ENCODE results near the gene KDM1B. TPM values are rescaled to one million over a fixed set of nuclear protein-coding genes. Genes with fewer than 3 reads are reported as not detected.

KDM1B gene
- total and polyA plus RNA-seq, 2 donors from 2014 or later: 3.9 to 20.5 TPM

- no peak overlapping the region for H3K27ac ChIP-seq (ENCODE audit: low read depth in 2 of 2, low read length in 2 of 2)
- no peaks in the 10 kb centered on the region for H3K27me3 ChIP-seq (ENCODE audit: control insufficient read depth, insufficient read depth, low read length)
- no peak overlapping the region for H3K4me3 ChIP-seq (ENCODE audit: low read length in 3 of 3)
- intact Hi-C loops (cut with DNase I): no loop called here
- H3K9me3 ChIP-seq (ENCODE audit: control insufficient read depth in 2 of 3, insufficient read depth in 1 of 3, low read length in 3 of 3): no peaks in the 10 kb centered on the region
- FAIRE-seq (no peak), DNase-seq (no peak)
- no peak for TF ChIP-seq CTCF (IDR thresholded peaks at IDR 0.05; ENCODE audit: borderline replicate concordance, extremely low read depth, insufficient read depth)
- H3K36me3 ChIP-seq (ENCODE audit: control insufficient read depth in 2 of 3, insufficient read depth in 3 of 3, low read length in 3 of 3): peaks cover 3 to 23% (median 7%) of the 10 kb centered on the region in 3 donors
- no peaks in the 10 kb centered on the region for H3K4me1 ChIP-seq (ENCODE audit: control insufficient read depth in 2 of 3, insufficient read depth in 2 of 3, low read depth in 1 of 3, low read length in 3 of 3)
- no peak overlapping the region for H3K9ac ChIP-seq (ENCODE audit: low read length in 3 of 3)
Measured at GRCh38 chr6:18254793-18255192, 99.6 kb downstream of the KDM1B start.

GRCh38 chr6:18259675-18260447 is 104.6 kb downstream of the KDM1B start:
- Histone ChIP-seq H3K9ac (ENCODE audit: low read length in 3 of 3) (no peak overlapping the region), H3K9me3 (ENCODE audit: control insufficient read depth in 2 of 3, insufficient read depth in 1 of 3, low read length in 3 of 3) (no peaks in the 10 kb centered on the region), H3K4me3 (ENCODE audit: low read length in 3 of 3) (no peak overlapping the region), H3K27me3 (ENCODE audit: control insufficient read depth, insufficient read depth, low read length) (no peaks in the 10 kb centered on the region), H3K36me3 (ENCODE audit: control insufficient read depth in 2 of 3, insufficient read depth in 3 of 3, low read length in 3 of 3) (peaks cover 3 to 20% (median 5%) of the 10 kb centered on the region in 3 donors), H3K4me1 (ENCODE audit: control insufficient read depth in 2 of 3, insufficient read depth in 2 of 3, low read depth in 1 of 3, low read length in 3 of 3) (peaks cover 0 to 9% (median 3%) of the 10 kb centered on the region in 3 donors), H3K27ac (ENCODE audit: low read depth in 2 of 2, low read length in 2 of 2) (no peak overlapping the region)
- DNase-seq (no peak), FAIRE-seq (no peak)
- TF ChIP-seq CTCF (IDR thresholded peaks at IDR 0.05; ENCODE audit: borderline replicate concordance, extremely low read depth, insufficient read depth): no peak
- intact Hi-C loops (cut with DNase I): no loop called here

- no peak for TF ChIP-seq CTCF (IDR thresholded peaks at IDR 0.05; ENCODE audit: borderline replicate concordance, extremely low read depth, insufficient read depth)
- DNase-seq: peak in 3 of 5 donors; percentile 19 to 32 (median 27)
- H3K36me3 ChIP-seq (ENCODE audit: control insufficient read depth in 2 of 3, insufficient read depth in 3 of 3, low read length in 3 of 3): peaks cover 0 to 15% (median 1%) of the 10 kb centered on the region in 3 donors
- no peak for FAIRE-seq
- no peak overlapping the region for H3K9ac ChIP-seq (ENCODE audit: low read length in 3 of 3)
- peaks cover 0 to 9% (median 3%) of the 10 kb centered on the region in 3 donors for H3K4me1 ChIP-seq (ENCODE audit: control insufficient read depth in 2 of 3, insufficient read depth in 2 of 3, low read depth in 1 of 3, low read length in 3 of 3)
- no peaks in the 10 kb centered on the region for H3K9me3 ChIP-seq (ENCODE audit: control insufficient read depth in 2 of 3, insufficient read depth in 1 of 3, low read length in 3 of 3)
- no peaks in the 10 kb centered on the region for H3K27me3 ChIP-seq (ENCODE audit: control insufficient read depth, insufficient read depth, low read length)
- no peak overlapping the region for H3K27ac ChIP-seq (ENCODE audit: low read depth in 2 of 2, low read length in 2 of 2)
- no peak overlapping the region for H3K4me3 ChIP-seq (ENCODE audit: low read length in 3 of 3)
- intact Hi-C loops (cut with DNase I): no loop called here
Measured at GRCh38 chr6:18260448-18261106, 105.4 kb downstream of the KDM1B start.

Measured in kidney (tissue), 14 donors.